GM21723 (cell line): ENCODE measurements around the gene CPAMD8.

Source experiments
- ATAC-seq: cut with Tn5 transposase; IDR thresholded peaks from one replicate; pipeline ENCODE4 v1.9.1; 2021; ENCODE audit warnings: mild to moderate bottlenecking, moderate library complexity; ENCODE audit not compliant: unreplicated experiment

Gene CPAMD8

DNA sequence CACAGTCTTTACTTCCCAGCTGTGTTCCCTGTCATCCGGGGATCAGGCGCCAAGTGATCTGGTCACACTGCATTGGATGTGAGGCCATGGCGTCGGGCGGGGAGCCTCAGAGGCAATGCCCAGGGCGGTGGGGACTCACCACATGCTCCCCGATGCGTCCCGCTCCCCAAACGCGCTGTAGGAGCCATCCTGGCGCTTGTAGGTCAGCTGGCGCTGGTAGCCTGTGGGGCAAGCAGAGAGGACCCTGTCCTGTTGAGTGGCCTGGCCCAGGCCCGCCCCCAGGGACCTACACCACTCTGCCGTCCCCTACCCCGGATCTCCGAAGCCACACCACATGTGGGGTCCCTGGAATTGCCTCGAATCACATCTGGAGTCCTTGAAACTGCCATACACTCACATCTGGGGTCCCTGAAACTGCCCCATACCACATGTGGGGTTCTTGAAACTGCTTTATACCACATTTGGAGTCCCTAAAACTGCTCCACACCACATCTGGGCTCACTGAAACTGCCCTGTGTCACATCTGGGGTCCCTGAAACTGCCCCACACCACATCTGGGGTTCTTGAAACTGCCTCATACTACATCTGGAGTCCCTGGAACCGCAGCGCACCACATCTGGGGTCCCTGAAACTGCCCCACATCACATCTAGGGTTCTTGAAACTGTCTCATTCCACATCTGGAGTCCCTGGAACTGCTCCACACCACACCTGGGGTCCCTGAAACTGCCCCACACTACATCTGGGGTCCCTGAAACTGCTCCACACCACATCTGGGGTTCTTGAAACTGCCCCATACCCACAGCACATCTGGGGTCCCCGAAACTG lies 104.6 kb downstream of the CPAMD8 start:
- ATAC-seq: no peak

DNA sequence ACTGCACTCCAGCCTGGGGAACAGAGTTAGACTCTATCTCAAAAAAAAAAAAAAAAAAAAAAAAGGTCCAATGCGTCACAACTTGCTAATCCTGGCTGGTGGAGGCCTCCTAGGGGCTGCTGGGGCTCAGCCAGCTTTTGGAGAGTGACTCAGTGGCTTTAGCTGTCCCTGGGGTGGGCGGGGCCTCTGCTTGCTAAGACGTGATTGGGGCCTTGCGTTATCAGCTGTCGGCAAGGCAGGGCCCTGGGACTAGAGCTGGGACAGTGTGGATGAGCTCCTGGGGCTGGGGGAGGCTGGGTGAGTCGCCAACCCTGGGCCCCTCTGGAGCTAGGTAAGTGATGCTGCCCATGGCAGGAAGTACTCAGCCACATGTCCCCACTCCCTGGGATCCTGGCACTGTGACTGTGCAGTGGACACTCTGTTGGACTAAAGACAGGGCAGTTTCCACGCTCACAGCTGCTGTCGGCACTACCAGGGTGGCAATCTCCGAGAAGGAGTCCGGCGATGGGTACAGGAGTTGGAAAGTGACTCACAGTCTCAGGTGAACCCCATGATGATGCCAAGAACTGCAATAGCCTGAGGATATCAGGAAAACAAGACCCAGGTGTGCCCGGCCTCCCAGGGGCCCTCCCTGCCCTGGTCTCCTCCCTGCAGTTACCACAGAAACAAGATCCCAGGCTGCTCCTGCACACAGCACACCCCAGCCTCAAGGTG lies 105.6 kb downstream of the CPAMD8 start:
- no peak for ATAC-seq

DNA sequence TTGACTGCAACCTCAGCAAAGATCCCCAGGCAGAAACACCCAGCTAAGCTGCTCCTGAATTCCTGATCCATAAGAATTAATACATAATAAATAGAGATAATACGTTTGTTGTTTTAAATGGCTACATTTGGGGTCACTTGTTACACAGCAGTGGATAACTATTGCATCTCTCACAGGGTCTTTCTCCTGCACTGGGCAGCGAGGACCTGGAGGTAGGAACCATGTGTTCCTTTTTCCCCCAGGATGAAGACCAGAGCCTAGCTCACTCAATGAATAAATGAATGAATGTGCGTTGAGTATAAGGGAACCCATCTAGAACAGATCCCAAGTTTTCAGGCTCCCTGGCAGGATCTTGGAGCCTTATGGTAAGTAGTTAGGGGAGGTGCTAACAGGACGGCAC lies 107.1 kb downstream of the CPAMD8 start:
- ATAC-seq: no peak

DNA sequence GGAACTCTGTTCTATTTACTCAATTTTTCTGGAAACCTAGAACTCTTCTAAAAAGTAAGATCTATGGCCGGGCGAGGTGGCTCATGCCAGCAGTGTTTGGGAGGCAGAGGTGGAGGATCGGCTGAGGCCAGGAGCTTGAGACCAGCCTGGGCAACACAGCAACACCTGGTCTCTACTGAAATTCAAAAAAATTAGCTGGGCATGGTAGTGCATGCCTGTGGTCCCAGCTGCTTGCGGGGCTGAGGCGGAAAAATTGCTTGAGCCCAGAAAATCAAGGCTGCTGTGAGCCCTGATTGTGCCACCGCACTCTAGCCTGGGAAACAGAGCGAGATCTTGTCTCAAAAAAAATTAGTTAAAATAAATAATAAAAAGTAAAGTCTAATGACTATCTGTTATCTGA lies 109.2 kb downstream of the CPAMD8 start:
- no peak for ATAC-seq

DNA sequence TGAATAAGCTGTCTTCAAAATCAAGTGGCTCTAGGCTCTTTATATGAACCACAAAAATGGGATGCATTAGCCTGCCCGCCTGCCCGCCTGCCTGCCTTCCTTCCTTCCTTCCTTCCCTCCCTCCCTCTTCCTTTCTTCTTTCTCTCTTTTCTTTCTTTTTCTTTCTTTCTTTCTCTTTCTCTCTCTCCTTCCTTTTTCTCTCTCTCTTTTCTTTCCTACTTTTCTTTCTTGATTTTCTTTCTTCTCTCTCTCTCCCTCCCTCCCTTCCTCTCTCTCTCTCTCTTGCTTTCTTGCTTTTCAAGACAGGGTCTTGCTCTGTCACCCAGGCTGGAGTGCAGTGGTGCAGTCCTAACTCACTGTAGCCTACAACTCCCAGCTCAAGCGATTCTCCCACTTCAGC lies 110.9 kb downstream of the CPAMD8 start:
- ATAC-seq: no peak

DNA sequence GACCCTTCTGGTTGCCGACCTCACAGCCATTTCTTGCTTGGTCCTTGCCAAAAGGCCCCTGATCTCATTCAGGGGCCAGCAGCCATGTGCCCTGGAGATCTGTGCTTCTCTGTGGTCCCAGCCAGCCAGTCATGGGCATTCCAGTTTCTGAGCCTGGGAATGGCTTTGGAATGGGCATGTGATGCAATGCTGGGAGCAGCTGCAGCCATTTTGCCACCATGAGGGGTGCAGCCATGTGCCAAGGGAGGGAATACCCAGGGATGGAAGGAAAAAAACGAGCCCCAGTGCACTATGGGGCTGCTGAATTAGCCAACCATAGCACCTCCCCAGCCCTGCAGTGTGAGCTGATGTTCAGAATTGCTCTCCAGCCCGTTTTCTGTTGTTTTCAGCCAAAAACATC lies 111.5 kb downstream of the CPAMD8 start:
- no peak for ATAC-seq

DNA sequence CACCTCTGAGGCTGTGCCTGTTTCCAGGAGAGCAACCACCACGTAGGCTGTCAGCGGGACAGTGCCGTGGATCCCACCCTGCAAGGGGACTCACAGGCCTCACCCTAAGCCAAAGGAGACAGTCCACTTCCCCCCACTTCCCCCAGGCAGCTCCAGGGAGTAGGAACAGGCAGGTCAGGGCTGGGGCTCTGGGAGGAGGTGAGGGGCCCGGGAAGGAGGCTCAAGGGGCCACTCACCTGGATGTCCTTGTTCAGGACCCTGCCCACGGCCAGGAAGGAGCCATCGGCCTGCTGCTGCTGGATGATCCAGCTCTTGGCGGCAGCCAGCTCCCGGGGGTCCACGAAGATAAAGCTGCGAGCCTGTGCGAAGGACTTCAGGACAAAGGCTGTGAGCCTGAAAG lies 112.2 kb downstream of the CPAMD8 start:
- no peak for ATAC-seq

DNA sequence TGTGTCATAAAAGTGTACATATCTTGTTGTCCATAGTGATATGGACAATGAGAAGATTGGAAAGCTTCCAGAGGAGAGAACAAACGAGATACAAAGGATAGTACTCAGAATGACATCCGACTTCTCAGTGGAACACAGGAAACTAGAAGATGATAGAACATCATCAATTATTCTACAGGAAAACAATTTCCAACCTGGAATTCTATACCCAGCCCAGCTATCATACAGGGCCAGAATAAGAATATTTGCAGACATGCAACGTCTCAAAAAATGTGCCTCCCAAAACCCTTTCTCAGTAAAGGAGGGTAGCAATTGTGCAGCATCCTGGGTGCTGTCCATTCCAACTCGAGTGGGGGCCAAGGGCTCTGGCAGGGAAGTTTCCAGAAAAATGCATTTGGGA lies 113.8 kb downstream of the CPAMD8 start:
- ATAC-seq: no peak

DNA sequence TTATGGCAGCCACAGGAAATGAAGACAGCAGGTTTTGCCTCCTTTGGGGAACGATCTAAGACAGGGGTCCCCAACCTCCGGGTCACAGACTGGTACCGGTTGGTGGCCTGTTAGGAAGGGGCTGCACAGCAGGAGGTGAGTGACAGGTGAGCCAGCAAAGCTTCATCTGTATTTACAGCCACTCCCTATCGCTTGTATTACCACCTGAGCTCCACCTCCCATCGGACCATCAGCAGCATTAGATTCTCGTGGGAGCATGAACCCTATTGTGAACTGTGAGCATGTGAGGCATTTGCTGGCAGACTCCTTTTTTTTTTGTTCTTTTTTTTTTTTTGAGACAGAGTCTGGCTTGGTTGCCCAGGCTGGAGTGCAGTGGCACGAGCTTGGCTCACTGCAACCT lies 115.6 kb downstream of the CPAMD8 start:
- no peak for ATAC-seq

DNA sequence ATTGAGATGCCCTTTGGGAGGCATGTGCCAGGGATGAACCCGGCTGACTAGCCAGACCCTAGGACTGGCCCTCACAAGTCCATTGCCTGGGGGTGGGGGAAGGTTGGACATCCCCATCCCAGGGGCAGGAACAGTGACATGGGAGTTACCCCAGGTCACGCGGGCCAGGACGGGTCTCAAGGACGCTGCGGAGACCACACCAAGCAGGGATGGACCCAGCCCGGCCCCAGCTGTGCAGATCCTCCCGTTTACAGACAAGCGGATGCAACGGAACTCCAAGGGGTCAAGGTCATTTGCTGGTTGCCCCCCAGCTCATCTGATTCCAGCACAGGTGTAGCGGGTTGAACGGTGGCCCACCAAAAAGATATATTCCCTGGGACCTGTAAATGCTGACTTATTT lies 117.9 kb downstream of the CPAMD8 start:
- ATAC-seq: no peak

DNA sequence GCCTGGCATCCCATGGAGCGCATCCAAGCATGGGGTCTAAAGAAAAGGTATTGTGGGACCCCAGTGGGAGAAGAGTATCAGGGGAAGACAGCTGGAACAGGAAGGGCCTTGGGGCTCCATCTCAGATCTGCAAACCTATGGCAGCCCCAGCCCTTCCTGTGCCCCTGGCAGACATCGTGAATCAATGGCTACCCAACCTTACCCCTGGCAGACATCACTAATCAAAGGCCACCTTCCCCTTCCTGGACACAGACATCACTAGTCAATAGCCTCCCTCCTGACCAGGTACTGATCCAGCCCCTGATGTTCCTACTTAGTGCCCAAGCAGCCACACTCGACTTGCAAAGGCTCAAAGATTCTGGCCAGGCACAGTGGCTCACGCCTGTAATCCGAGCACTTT lies 122.0 kb downstream of the CPAMD8 start:
- no peak for ATAC-seq

DNA sequence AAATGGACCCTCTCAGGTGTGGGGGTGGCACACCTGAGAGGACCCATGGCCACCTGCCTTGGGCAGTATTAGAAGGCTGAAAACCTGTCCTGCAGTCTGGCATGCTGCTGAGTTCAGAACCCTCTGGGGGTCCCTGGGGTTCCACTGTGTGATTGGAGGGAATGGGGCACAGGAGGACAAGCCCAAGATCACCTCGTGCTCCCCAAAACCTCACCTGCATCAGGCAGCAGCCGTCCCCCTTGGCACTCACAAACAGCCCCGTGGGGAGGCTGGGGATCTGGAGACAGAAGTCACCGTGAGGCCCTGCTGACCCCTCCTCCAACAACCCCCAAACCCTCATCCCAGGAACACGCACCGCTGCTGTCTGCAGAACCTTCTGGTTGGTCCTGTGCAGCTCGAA lies 123.3 kb downstream of the CPAMD8 start:
- ATAC-seq: no peak

DNA sequence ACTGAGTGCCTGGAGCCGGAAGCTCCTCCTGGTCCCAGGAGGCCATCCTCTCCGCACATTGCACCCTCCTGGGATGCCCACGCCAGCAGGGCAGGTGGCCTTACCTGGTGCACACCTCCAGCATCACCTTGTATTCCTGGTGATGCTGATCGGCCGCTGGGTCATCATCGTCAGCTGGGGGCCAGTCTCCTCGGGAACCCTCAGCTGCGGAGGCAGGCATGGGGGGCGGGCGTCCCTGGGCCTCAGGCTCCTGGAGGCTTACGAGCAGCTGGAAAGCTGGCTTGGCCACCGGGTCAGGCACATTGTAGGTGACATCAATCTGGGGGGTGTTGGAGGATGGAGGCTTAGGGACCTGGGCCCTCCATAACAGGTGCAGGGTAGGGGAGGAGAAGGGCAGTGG lies 124.1 kb downstream of the CPAMD8 start:
- no peak for ATAC-seq

DNA sequence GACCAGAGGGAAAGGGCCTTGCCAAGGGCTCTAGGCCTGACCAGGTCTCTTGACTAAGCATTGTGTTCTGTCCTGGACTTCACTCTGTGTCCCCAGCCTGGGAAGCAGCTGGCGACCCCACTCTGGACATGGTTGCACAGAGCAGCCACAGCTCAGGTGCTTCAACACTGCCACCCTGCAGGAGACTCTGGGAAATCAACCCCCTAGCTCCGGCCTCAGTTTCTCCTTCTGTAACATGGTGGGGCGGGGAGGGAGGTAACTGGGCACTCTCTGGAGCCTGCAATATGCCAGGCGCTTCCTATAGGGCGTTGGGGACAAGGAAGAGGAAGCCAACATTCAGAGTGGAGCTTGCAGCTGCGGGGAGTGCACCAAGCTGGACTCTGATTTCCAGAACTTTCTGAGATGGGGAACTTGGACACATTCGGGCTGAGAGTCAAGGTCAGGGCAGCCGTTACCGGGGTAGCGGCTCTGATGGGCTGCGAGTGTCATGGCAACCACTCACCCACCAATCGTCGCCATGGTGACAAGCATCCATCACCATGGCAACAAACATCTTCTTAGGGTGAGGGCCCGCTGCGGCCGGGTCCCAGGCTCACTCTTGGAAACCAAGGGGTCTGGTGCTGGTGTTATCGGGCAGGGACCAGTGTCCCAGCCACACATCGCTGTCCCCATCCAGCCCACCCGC lies 125.0 kb downstream of the CPAMD8 start:
- no peak for ATAC-seq

DNA sequence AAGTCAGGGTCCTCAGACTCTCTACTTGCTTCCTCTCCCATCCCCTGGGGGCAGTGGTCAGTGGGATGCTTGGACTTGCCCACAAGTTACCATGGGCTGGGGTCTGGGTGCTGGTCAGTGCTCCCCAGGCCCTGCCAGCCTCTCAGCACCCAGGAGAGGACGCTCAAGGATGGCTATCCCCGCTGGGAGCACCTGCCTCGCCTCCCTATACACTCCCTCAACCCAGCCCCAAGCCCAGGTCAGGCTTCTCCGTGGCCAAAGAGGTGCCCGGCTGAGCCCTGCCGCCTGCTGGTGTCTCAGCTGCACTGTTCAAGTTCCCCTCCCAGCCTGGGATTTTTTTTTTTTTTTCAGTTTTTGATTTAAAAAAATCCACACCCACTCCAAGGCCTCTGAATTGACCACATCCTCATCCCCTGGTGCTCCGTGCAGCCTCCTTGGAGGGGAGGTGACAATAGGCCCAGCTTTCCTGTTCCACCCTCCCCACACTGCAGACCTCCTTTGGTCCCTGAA lies 127.0 kb downstream of the CPAMD8 start:
- no peak for ATAC-seq

DNA sequence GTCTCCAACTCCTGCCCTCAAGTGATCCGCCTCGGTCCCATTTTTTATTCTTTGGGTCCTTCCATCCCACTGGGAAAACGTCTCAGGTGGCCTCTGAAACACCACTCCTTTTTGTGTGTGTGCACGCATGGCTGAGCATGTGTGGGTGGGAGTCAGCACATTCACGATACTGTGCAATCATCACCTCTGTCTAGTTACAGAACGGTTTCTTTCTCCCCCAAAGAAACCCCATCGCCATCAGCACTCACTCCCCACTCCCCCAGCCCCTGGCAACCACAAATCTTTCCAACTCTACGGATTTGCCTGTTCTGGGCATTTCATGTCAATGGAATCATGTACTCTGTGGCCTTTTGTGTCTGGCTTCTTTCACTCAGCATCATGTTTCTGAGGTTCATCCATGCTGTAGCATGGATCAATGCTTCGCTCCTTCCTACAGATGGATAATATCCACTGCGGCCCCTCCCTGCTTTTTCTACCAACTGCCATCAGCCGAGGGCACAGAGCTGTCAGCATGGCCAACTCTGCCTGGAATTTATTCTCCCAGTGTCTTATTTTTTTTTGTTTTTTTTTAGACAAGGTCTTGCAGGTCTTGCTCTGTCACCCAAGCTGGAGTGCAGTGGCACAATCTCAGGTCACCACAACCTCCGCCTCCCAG lies 128.1 kb downstream of the CPAMD8 start:
- ATAC-seq: no peak

DNA sequence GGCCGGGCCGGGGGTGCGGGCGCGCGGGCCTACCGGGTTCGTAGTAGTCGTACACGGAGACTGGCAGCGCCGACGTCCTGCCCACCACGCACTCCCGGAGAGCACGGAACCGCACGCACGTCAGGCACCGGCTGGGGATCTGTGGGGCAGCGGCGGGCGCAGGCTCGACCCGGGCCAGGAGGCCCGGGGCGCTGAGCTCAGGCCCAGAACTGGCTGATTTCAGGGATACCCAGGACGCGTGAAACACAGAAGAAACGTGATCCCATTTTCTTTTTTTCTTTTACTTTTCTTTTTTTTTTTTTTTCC lies 128.8 kb downstream of the CPAMD8 start:
- ATAC-seq: peak; percentile 20

DNA sequence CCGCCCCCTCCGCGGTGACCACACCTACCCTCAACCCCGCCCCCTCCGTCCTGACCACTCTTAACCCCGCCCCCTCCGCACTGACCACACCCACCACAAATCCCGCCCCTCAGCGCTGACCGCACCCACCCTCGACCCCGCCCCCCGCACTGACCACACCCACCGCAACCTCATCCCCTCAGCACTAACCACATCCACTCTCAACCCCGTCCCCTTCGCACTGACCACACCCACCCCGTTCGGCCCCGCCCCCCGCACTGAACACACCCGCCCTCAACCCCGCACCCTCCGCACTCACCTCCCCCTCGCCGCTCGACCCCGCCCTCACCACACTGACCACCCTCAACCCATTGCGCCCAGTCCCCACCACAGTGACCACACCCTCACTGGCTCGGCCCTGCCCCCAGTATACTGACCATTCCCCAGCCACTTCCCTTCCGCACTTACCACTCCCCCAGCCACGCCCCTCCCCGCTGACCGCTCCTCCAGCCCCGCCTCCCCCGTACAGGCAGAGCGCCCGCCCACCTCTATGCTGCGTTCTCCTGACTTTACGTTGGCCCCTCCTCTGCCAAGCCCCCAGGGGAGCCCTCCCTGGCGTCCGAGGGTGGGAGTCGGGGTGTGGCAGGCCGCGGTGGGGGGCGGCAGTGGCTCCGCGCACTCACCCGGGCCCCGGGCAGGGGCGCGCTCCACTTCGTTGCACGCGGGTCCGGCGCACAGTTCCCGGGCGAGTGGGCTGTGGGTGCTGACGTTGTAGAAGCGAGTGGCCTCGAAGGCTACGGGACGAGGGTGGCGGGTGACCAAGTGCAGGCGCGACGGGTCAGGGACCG lies 129.4 kb downstream of the CPAMD8 start:
- peak; percentile 47 for ATAC-seq

DNA sequence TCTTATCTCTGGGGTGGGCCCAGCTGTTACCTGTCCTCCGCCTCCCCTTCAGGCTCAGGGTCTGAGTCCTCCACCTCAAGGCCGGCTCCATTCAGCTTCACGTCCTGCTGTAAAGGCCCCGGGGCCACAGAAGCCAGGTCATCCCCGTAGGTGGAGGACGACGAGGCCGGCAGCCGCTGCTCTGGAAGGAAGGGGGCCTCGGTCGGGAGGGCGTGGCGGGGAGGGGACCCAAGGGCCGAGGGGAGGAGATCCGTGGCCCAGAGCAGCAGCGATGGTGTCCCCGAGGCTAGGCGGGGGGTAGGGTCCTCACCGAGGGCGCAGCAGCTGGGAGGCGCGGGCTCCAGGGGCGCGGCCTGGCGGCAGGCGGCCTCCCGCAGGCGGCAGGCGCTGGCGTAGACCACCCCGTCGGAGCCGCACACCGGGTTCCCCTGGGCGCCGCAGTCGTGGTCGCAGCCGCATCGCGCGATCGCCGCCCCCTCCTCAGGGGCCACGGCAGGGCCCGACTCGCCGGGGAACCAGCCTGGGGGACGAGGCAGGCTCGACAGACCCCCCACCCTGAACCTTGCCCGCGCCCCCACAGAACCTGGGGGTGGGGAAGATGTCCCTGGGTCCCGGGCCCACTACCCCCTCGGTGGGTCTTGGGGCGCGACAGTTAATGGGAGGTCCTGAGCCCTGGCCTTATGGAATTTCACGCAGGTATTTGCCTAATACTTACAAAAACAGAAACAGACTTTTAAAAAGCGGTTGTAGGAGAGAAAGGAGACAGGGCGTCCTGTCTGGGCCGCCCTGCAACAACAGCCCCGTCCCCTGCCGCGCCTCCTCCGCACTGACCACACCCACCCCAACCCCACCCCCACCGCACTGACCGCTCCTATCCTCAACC lies 130.2 kb downstream of the CPAMD8 start:
- ATAC-seq: peak; percentile 37
